Fibroblast of skin of left biceps (primary cell): Measurements from ENCODE around the gene WDR20.

ENCODE experiments used
- DNase-seq, 2 experiments: peaks; one replicate each; pipeline ENCODE4 v3.0.0-alpha.2; 2013; ENCODE audit warnings: low read depth in 2 of 2

The WDR20 gene

DNA sequence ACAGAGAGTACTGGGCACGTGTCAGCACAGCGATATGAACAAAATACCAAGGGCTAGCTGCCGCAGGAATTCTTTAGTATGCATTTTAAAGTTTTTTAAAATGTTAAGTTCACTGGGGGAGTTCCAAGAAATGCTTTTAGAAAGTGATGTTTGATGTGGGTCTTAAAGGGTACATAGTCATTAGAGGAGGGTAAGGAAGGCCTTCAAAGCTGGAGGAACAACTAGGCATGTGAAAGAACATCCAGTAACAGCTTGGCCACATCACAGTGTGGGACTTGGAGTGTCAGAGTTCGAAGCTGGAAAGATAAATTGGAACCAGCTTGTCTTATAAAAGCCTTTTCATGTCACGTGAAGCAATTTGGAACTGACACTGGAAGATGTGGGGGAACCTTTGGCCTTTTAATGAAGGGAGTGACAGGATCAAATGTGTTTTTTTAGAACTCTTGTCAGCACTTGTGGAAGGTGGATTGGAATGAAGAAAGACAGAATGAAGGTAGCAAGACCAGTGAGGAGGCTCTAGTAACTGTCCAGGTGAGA, 57.7 kb downstream of the WDR20 start:
- DNase-seq, result no peak

DNA sequence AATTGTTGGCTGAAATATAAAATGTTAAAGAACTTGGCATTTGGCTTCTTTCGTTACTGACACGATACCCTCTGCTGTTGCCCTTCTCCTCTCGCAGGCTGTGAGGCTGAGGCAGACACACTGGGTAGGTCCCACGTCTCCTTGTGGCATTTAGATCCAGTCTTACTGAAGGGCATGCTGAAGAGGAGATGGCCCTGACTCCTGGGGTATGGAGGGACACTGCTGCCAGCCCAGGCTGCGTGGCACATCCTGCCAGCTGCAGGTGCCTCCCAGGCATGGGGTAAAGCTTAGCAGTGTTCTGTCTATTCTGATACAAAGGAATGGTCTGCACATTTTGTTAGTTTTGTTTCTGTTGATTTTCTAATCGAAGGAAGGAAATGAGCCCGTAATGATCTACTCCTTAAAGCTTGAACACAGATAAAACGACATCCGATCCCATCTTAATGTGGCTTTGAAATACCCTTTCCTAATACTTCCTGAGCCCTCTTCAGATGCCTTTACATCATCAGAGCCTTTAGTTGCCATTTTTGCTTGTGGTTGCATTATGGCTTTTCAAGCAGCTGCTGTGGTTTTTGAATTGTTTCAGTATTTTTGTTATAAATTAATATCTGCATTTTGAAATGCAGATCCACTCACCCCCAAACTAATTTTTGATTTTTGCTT, 61.1 kb downstream of the WDR20 start:
- no peak for DNase-seq

DNA sequence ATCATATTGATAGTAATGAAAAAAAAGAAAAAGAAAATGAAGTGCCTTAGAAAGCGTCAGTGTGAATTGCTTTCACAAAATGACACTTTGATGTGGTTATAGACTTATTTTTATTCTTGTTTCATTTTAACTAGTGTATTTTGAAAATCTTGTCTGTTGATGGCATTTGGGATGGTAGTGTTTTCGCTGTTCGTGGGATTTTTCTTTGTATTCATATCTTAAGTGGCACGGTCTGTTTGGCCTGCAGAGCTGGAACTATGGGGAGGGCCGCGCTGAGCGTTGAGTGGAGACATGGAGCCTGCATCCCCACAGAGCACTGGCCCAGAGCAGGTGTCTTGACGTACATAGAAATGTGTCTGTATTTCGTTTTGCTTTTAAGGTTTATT, 61.6 kb downstream of the WDR20 start:
- DNase-seq, result no peak

DNA sequence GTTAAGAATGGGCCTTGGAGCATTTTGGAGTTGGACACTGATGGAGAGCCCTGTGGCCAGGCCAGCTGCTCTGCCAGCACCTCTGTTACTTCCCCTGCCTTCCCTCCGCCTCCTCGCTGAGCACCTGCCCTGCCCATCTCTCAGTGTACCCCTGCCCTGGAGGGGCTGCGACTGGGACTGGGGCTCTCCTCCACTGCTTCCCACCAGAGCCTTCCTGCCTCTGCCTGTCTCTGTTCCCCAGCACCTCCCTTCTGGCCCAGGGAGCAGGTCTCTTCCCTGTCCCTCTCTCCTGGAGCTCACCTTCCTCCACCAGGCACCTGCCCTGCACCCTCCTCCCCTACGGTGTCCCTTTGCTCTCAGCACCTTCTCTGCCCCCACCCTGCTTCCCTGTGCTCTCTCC, 62.1 kb downstream of the WDR20 start:
- DNase-seq, result no peak

DNA sequence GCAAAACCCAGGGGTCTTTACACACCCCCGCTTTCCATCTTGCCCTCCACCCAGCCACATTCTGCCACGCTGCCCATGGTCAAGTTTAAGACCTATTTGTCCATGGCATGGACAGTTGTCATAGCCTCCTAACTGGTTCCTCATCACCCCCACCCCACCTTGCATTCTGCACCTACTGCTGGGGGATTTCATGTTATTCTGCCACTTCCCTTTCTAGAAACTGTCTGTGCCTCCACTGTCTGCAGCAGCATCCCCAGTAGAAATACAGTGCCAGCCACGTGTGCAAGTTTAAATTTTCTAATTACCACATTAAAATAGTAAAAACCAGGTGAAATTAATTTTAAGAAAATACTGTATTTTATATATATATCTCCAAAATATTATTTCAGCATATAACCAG, 63.2 kb downstream of the WDR20 start:
- DNase-seq, result no peak

DNA sequence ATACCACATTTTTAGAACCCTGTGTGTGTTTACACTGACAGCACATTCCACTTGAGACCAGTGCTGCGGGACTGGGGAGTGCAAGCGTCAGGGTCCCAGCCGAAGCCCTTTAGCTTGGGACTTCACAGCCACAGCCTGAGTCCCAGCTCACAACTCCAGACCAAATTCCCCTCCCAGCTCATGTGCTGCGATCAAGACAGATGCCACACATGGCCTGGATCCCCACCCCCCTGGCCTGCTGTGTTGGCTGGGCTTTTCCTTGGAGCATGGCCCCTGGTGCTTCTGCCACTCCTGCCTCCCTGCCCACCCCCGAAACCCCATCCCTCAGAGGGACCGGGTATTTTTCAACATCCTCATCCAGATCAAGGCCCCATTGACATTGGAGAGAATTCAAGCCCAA, 63.7 kb downstream of the WDR20 start:
- DNase-seq, result no peak

DNA sequence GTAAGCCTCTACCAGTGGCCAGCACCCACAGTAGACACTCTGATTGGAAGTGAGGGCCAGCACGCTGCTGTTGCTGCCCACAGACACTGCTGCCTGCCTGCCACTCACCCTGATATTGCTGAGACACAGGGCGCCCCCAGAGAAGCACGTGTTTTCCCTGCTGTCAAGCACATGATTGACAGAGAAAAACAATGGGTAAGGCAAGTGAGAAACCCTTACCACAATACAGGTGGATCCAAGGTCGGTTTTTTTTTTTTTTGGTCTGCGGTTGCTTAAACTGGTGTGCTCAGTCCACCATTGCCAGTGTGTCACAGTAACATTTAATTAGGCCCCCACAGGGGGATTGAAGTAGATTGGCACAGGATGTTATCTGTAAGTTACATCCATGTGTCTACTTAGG, 65.9 kb downstream of the WDR20 start:
- no peak for DNase-seq

DNA sequence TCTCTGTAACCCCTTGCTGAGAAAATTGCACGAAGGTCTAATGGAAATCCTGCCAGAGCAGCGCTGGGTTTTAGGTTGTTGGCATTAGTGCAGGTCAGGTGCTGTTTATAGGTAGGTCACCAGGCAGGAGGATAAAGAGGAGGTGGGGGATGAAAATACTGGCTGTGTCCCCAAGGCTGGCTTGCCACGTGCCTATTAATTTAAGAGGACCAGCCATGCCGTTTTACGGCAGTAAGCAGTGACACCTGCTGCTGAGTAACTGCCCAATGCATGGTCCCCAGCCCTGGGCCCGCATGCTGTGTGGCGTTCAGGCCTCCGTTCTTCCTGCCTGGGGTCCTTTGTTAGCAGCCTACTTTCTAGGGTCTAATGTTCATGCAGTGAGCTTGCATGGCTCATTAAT, 67.2 kb downstream of the WDR20 start:
- no peak for DNase-seq

DNA sequence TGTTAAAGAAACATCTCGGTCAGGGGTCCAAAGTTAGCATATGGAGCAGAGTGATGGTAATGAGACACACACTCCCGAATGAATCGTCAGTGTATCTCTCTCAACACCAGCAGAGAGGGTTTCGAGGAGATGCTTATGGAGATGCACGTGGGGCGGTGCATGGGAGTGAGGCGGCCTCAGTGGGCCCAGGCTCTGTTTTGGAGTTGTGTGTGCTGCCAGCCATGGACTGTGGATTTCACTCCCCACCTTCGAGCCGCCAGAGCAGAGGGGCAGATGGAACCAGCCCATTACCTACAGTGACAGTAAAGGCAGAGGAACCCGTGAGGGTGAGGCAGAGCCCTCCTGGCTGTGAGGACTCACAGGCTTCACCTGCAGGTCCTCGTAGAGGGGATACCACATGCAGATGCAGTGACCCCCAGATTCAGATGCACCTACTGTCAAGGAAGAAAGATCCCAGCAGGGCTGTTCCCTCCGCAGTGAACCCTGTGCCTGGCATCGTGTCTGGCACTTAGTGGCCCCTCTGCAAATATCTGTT, 68.2 kb downstream of the WDR20 start:
- no peak for DNase-seq

DNA sequence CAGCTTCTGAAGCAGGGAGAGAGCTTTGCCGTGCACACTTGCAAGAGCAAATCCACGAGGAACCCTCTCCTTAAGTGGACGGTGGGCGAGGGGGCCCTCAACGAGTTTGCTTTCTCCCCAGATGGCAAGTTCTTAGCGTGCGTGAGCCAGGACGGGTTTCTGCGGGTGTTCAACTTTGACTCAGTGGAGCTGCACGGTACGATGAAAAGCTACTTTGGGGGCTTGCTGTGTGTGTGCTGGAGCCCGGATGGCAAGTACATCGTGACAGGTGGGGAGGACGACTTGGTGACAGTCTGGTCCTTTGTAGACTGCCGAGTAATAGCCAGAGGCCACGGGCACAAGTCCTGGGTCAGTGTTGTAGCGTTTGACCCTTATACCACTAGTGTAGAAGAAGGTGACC, 69.0 kb downstream of the WDR20 start:
- DNase-seq, result no peak

DNA sequence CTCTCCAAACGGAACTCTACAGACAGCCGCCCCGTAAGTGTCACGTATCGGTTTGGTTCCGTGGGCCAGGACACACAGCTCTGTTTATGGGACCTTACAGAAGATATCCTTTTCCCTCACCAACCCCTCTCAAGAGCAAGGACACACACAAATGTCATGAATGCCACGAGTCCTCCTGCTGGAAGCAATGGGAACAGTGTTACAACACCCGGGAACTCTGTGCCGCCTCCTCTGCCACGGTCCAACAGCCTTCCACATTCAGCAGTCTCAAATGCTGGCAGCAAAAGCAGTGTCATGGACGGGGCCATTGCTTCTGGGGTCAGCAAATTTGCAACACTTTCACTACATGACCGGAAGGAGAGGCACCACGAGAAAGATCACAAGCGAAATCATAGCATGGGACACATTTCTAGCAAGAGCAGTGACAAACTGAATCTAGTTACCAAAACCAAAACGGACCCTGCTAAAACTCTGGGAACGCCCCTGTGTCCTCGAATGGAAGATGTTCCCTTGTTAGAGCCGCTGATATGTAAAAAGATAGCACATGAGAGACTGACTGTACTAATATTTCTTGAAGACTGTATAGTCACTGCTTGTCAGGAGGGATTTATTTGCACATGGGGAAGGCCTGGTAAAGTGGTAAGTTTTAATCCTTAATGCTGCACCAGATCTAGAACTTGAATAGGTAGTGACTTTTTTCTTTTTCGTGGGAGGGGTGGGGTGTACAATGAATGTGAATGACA, 69.7 kb downstream of the WDR20 start:
- DNase-seq, result no peak

DNA sequence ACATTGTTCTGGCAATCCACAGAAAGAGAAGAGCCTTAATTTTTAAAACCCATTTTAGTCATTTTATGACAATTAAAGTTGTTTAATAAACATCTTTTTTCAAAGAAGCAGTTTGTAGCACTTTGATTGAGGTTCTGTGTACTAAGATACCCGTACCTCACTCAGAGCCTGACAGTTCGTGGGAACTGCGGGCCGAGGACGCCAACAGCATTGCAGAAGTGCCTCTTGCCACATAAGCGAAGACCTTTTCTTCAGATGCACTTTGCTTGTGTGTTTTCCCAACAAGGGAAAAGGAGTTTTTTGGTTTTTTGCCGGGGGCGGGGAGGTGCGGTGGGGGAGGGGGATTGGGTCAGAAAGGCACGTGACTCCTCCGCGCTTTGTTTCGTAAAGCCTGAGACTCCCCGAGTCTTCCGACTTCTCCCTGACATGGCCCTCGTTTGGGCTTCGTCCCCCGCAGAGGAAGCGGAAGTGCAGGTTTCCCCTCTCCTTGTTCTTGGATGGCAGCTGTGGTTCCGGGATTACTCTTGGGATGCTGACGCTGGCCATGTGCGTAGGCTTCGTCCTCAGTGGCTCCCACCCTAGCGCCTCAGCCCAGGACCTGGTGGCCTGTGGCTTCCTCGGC, 70.8 kb downstream of the WDR20 start:
- DNase-seq, result no peak

DNA sequence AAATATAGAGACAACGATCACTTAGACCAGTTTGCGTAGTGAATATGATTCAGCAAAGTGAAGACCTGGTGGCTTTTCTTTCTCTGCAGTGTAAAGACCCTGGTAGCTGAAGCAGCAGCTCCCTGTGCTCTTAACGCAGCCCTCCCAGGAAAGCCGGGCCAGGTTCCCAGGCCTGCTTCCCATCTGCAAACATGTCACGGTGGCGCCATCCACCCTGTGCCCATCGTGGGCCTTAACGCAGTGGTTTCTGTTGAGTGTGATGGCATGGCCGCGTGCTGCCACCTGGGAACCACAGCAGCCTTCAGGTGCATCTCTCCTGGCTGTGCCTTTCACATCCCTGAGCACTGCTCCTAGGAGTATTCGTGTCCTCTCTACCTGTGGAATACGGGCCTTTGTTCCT, 71.5 kb downstream of the WDR20 start:
- DNase-seq, result no peak

DNA sequence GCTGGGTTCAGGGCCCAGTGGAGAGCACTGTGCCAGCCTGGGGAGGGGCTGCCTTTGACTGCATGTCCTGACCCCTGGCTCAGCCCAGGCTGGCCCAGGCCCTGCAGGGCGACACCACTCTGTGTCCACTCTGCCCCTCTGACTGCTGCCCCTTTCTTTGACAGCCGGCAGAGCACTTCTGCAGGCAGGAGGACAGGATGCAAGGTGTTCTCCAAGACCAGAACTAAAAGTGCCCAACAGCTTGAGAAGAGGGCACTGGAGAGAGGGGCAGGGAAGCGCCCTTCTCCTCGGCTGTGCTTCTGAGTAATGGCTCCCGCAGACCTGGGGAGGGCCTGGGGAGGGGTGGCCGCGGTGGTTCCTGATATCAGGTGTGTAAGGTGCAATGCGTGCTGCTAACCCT, 72.7 kb downstream of the WDR20 start:
- DNase-seq, result no peak

DNA sequence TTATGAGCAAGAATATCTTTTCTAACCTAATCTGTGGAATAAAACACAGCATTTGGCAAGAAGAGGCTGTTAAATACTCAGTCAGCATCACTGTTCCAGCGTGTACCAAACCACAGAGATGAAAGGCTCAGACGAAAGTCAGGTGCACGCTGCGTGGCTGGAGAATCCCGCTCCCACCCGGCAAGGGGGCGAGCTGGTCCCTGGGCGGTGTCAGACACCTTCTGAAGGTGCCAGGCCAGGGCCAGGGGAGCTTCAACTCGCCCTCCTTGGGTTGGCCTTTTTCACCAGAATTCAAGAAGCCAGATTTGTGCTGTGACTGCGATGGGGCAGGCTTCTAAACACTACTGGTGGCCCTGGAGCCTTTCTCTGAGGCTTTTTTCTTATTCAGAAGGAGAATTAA, 73.1 kb downstream of the WDR20 start:
- no peak for DNase-seq

DNA sequence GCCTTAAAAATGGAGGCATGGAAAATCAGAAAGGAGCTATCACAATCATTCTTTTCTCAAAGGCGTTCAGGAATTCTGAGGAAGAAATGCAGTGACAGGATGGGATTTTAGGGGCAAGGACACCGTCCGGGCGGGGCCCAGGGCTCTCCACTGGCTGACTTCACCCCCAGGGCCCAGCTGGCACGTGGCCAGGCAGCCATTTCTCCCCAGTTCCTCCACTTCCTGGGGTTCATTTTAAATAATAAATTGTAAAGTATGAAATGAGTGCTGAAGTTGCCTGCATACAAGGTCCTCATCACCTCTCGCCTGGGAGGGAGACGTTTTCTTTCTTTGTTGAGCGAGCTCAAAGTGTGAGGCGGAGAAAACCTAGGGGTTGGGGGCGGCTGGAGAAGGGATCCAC, 73.8 kb downstream of the WDR20 start:
- no peak for DNase-seq

DNA sequence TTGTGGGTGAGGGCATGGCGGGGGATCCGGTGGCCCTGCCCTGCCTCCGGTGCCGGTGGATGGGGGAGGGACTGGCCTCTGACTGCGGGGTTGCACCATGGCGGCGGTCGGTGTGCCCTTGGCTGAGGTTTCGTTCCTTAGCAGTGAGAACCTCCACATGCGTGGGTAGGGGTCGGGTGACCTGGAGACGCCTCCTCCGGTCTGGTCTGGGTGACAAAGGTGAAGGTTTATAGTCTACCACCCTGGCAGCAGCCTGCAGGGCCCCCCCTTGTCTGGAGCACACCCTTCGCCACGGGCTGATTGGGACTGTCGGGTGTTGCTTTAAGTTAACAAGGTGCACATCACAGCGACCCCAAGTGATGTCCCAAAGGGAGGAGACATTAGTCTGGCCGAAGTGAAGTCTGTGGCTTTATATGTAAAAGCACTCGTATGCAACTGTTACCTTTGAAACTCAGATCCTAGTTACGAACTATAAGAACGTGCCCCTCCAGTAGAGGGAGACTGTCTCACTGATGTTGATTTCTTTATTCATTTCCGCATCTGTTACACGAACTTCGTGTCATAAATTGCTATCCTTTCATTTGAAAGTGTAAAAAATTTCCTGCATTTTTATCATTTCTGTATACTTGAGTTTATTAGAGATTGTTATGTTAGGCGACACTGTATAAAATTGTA, 74.4 kb downstream of the WDR20 start:
- no peak for DNase-seq

DNA sequence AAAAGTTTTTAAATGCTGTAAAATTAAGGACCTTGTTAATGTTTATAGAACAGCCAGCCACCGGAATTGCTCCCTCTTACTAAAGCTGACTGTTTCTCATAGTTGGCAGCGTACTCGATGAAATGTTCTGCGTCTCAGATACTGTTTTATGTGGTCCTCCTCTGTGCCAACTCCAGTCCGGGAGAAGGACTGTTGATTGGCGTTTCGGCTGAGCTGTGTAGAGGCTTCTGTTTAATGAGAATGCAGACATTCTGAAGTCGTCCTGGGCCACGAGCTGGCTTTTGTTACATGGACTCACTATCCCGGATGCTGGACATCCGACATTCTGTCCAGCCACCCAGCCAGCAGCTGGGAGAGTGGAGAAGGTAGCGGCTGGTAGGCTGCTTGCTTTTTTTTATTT, 75.4 kb downstream of the WDR20 start:
- no peak for DNase-seq

DNA sequence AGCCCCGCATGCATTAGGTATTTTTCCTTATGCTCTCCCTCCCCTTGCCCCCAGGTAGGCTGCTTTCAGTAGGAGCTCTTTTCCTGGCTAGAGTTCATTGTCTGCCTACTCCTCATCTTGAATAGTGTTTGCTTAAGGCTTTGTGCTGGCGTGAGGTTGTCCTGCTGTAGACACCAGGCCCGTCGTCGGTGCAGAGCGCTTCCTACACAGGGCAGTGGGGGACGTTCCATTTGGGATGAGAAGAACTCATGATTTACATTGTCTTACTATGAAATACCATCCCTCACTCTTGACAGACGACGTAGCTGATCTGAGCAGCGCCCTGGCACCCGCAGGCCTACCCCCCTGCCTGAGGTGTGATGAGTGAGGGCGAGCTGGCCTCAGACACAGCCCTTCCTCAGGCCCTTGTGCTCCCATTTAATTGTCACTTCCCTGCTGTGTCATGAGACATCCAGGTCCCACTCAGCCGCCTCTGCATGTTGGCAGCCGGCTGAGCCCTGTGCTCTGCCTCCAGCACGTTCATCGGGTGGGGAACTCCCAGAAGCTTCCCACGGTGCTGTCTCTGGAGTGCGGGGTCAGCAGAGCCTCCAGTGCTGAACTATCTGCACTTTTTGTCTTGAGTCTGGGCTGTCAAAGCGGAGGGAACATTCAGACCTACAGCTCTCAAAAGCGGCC, 76.0 kb downstream of the WDR20 start:
- DNase-seq, result no peak

DNA sequence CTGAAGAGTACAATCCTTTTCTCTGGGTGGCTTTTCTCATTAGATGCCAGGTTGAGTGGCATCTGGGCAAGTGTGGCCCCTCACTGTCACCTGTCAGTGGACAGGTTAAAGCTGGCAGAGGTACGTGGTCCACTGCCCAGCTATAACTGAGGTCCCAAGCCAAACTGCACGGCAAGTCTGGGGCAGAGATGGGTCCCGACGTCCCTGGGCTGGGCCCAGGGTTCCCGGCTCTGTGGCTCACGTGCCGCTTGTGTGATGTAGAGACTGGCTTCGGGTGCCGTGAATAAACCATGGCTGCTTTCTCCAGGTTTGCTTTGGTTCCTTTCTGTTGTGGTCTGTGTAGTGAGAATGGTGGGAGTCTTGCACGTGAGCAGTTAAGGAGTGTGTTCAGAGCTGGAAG, 77.7 kb downstream of the WDR20 start:
- DNase-seq, result no peak

DNA sequence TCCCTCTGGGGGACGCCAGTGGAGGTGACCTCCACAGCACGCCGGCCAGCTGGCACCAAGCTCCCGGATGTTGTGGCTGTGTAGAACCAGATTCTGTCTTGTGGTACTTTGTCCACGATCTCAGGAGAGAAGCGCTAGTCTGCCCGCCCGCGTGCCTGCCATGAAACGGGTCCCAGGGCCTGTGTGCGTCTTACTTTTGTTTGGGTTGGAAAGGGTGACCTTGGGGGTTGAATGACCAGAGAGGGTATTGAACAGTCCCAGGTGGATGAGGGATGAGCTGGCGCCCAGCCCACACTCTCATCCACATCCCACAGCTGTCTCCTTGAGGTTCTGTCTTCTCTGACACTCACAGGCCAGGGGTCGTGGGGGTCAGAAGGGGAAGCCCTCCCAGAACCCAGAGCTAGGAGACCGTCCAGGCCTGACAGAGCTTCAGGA, 78.3 kb downstream of the WDR20 start:
- DNase-seq, result no peak

DNA sequence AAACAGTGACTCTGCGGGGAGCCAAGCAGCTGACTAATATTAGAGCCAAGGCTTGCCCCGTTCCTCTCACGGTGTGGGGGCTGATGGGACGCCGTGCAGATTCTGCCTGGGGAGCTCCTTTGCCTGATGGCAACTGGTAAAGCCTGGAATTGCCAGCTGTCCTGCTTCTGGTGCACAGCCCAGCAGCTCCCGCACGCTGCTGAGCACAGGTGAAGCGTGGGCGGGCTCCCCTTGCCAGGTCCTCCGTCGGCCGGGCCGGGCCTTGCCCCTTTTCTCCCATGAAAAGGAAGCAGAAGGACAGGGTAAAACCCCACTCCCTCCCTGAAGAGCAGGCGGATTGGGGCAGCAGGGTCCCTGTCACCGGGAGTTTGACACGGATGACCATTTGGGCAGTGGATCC, 79.0 kb downstream of the WDR20 start:
- DNase-seq, result no peak
